Measurements from ENCODE around the gene CELF2. TPM values are rescaled to one million over a fixed set of nuclear protein-coding genes. Genes with fewer than 3 reads are reported as not detected.
"Not testable (repeated sequence)": the region's sequence is repeated elsewhere in the genome, so short reads cannot be mapped to it uniquely, and the experiment has no call there.

Gene CELF2
- total RNA-seq, 2 donors from 2014 or later = 70.6 to 80.6 TPM

- no peak for DNase-seq (ENCODE audit: low spot score)
- intact Hi-C loops (cut with DNase I) = no loop called here
Measured at GRCh38 chr10:11112718-11113117, 95.0 kb downstream of the CELF2 start.

- no peak for DNase-seq (ENCODE audit: low spot score)
- intact Hi-C loops (cut with DNase I) = no loop called here
Measured at GRCh38 chr10:11113156-11113555, 95.5 kb downstream of the CELF2 start.

DNA sequence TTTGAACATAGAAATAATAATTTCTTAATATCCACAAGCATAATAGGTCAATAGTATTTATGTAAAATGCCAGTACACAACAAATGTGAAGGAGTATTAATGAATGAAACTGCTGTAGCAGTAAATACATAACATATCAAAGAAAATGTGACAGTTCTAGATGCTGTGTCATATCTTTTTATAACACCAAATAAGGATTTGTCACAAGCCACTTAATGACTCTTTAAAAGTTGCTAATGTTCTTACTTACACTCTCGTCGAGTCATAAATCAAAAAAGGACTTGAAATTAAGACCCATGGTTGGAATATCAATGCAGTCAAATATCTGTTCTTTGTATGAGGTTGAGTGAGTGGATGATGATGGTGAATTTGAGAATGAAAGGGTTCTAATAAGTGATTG lies 96.6 kb downstream of the CELF2 start:
- intact Hi-C loops (cut with DNase I) = no loop called here
- DNase-seq (ENCODE audit: low spot score) = no peak

DNA sequence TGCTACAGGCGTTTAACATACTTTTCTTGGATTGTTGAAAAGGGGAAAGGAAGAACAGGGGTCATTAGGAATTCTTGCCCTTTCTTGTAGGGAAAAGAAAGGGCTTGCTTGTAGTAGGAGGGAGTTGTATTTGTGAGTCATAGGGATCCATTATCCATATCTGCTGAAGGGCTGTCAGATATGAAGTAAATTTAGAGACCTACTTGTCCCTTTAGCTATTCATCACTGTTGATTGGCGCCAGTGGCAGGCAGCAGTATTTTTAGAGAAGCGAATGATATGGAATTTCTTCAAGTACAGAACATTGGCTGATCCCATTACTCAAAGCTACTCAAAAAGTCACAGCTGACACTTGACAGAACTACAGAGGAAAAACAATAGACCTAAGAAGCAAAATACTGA lies 97.7 kb downstream of the CELF2 start:
- no peak for DNase-seq (ENCODE audit: low spot score)
- intact Hi-C loops (cut with DNase I) = no loop called here

DNA sequence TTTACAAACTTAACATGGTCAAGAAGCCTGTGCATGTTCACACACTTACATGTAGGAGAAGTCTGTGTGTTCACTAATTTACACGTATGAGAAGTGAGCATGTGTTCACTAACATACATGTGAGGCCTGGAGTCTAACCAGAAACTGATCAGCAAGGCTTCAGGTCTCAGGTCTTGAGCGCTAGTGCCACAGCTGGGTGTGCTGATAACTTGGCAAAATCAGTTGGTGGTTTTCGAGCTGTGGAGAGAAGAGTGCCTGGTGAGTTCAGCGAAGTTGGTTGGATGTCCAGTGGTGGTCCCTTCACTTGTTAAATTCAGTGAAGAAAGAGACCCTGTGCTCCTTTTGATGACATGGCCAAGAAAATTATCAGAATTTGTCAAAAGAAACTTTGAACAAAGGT lies 98.7 kb downstream of the CELF2 start:
- intact Hi-C loops (cut with DNase I) = no loop called here

GRCh38 chr10:11116817-11117216 lies 99.1 kb downstream of the CELF2 start:
- no peak for DNase-seq (ENCODE audit: low spot score)
- intact Hi-C loops (cut with DNase I) = no loop called here

More for the DNA sequence above, 98.7 kb downstream of the CELF2 start:
- no peak for DNase-seq (ENCODE audit: low spot score)

- DNase-seq (ENCODE audit: low spot score) = no peak
- intact Hi-C loops (cut with DNase I) = no loop called here
Measured at GRCh38 chr10:11118686-11119085, 101.0 kb downstream of the CELF2 start.

GRCh38 chr10:11119843-11120242 lies 102.2 kb downstream of the CELF2 start:
- intact Hi-C loops (cut with DNase I) = no loop called here
- DNase-seq (ENCODE audit: low spot score) = no peak

GRCh38 chr10:11120711-11121110 lies 103.0 kb downstream of the CELF2 start:
- DNase-seq (ENCODE audit: low spot score) = no peak
- intact Hi-C loops (cut with DNase I) = no loop called here

DNA sequence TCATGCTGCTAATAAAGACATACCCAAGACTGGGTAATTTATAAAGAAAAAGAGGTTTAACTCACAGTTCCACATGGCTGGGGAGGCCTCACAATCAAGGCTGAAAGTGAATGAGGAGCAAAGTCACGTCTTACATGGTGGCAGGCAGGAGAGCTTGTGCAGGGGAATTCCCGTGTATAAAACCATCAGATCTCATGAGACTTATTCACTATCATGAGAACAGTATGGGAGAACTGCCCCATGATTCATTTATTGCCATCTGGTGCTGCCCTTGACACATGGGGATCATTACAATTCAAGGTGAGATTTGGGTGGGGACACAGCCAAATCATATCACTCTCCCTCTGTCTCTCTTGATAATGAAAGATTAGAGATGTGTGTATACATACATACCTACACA lies 106.2 kb downstream of the CELF2 start:
- DNase-seq (ENCODE audit: low spot score); intact Hi-C loops (cut with DNase I): not testable (repeated sequence)

- intact Hi-C loops (cut with DNase I) = no loop called here
Measured at GRCh38 chr10:11125004-11125403, 107.3 kb downstream of the CELF2 start.

GRCh38 chr10:11127017-11127416 lies 109.3 kb downstream of the CELF2 start:
- intact Hi-C loops (cut with DNase I); DNase-seq (ENCODE audit: low spot score): not testable (repeated sequence)

More at GRCh38 chr10:11125004-11125403, 107.3 kb downstream of the CELF2 start:
- DNase-seq (ENCODE audit: low spot score) = no peak

GRCh38 chr10:11131112-11131639 lies 113.5 kb downstream of the CELF2 start:
- DNase-seq (ENCODE audit: low spot score) = no peak
- intact Hi-C loops (cut with DNase I) = no loop called here

DNA sequence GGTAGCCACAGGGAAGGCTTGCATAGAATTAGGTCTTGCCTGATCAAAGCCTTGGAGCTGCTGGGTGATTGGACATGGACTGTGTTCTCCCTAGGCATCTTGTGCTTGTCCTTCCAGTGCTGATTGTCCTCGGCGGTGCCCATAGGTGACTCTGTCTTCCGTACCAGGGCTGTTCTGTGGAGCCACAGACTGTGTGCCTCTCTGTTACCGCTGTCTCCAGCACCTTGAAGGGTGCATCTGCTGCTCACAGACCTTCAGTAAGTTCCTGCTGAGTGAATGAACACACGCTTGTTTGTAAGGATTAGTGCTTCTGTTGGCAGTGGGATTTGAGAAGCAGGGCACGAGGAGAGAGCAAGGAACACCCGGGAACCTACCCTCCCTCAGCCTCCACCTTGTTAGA lies 116.7 kb downstream of the CELF2 start:
- intact Hi-C loops (cut with DNase I) = no loop called here
- no peak for DNase-seq (ENCODE audit: low spot score)

GRCh38 chr10:11135709-11136108 lies 118.0 kb downstream of the CELF2 start:
- no peak for DNase-seq (ENCODE audit: low spot score)
- intact Hi-C loops (cut with DNase I) = no loop called here

- intact Hi-C loops (cut with DNase I) = no loop called here
- no peak for DNase-seq (ENCODE audit: low spot score)
Measured at GRCh38 chr10:11138314-11139033, 120.8 kb downstream of the CELF2 start.

DNA sequence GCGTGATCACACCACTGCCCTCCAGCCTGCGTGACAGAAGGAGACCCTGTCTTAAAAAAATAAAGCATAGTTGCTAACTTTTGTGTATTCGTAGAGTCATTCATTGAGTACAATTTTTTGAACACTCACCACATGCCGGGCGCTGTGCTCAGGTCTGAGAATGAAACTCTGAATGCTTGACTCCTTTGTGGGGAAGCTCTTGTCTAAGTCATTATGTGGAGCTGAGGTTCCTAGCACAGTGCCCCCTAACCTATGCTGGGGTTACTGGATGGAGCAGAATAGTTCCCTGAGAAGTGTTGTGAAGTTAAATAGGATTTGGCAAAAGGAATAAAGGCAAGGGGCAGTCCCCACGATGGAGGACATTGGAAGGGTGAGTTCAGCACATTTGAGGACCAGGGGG lies 123.3 kb downstream of the CELF2 start:
- DNase-seq (ENCODE audit: low spot score) = no peak
- intact Hi-C loops (cut with DNase I) = no loop called here

GRCh38 chr10:11141571-11142091 lies 124.0 kb downstream of the CELF2 start:
- intact Hi-C loops (cut with DNase I) = no loop called here
- no peak for DNase-seq (ENCODE audit: low spot score)

DNA sequence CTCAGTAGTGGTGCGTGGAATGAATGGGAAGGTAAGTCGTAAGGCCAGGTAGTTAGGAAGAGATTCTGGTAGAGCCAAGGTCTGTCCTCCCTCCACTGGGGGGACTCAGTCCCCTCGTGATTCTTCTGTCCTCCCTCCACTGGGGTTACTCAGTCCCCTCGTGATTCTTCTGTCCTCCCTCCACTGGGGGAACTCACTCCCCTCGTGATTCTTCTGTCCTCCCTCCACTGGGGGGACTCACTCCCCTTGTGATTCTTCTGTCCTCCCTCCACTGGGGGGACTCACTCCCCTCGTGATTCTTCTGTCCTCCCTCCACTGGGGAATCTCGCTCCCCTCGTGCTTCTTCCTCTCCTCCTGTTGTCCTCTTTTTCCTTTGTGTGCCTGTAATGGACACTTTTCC lies 125.1 kb downstream of the CELF2 start:
- no peak for DNase-seq (ENCODE audit: low spot score)
- intact Hi-C loops (cut with DNase I) = no loop called here

DNA sequence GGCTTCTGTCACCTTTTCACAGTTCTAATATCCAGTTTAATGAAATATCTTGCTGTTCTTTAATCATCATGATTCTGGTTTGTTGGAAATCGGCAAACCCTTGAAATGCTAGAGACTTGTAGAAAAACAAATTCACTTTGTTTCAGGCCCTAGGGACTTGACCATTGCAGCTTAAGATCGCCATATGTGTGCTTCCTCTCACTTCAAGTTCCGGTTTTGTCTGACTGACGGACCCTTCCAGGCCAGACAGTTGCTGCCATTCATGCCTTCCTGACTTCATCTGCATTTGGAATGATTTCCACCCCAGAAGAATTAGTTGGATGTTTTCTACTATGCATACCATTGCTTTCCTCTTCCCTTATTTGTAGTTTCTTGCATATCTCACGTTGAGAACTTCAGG lies 125.6 kb downstream of the CELF2 start:
- DNase-seq (ENCODE audit: low spot score) = no peak
- intact Hi-C loops (cut with DNase I) = no loop called here

Data from posterior vena cava (tissue), 2 donors.